Mesothelial cell of epicardium (in vitro differentiated cells): Measurements from ENCODE around the gene ATP8B4. TPM values are rescaled to one million over a fixed set of nuclear protein-coding genes. Genes with fewer than 3 reads are reported as not detected.

Source experiments
- DNase-seq, 2 experiments: peaks; one replicate each; pipeline ENCODE4 v3.0.0; 2021; ENCODE audit warnings: low spot score in 2 of 2; ENCODE audit not compliant: unreplicated experiment in 2 of 2
- H3K27ac Mint-ChIP-seq: 2 replicates; pipeline ENCODE4 v1.8.0; 2021; ENCODE audit warnings: mixed read lengths
- H3K27me3 Mint-ChIP-seq: 2 replicates; pipeline ENCODE4 v1.8.0; 2021; ENCODE audit warnings: low read depth, mixed read lengths
- H3K36me3 Mint-ChIP-seq: 2 replicates; pipeline ENCODE4 v1.8.0; 2021; ENCODE audit warnings: mixed read lengths
- H3K4me1 Mint-ChIP-seq: 2 replicates; pipeline ENCODE4 v1.8.0; 2021; ENCODE audit warnings: mixed read lengths
- H3K4me3 Mint-ChIP-seq: 2 replicates; pipeline ENCODE4 v1.8.0; 2021; ENCODE audit warnings: mild to moderate bottlenecking, moderate library complexity, mixed read lengths
- H3K9me3 Mint-ChIP-seq: 2 replicates; pipeline ENCODE4 v1.8.0; 2021; ENCODE audit warnings: mixed read lengths
- CTCF ChIP-seq: fragments of 200-600 bp; sonication (generic); IDR thresholded peaks from one replicate; pipeline ENCODE4 v1.5.0; 2021; ENCODE audit warnings: antibody characterized with exemption; ENCODE audit not compliant: unreplicated experiment
- total RNA-seq: library from RNA; stranded (reverse); gene quantifications from 3 replicates; pipeline ENCODE4 v1.2.1, GENCODE V29; 2021

Gene ATP8B4
- total RNA-seq, 1 donor from 2014 or later = 1.8 TPM

- no peak overlapping the region for H3K4me3 Mint-ChIP-seq
- H3K27me3 Mint-ChIP-seq = no peaks in the 10 kb centered on the region
- H3K4me1 Mint-ChIP-seq = peaks cover 36% of the 10 kb centered on the region
- no peak overlapping the region for H3K27ac Mint-ChIP-seq
- no peak for TF ChIP-seq CTCF
- H3K36me3 Mint-ChIP-seq = peaks cover 5% of the 10 kb centered on the region
- no peak for DNase-seq
- peaks cover 17% of the 10 kb centered on the region for H3K9me3 Mint-ChIP-seq
Measured at GRCh38 chr15:49832511-49832910, 286.5 kb downstream of the ATP8B4 start.

- H3K27me3 Mint-ChIP-seq = no peaks in the 10 kb centered on the region
- H3K36me3 Mint-ChIP-seq = peaks cover 3% of the 10 kb centered on the region
- peaks cover 15% of the 10 kb centered on the region for H3K9me3 Mint-ChIP-seq
- no peak for DNase-seq
- H3K4me3 Mint-ChIP-seq = no peak overlapping the region
- H3K4me1 Mint-ChIP-seq = peaks cover 48% of the 10 kb centered on the region
- TF ChIP-seq CTCF = no peak
- H3K27ac Mint-ChIP-seq = peak overlapping the region; percentile 87
Measured at GRCh38 chr15:49831206-49831965, 287.6 kb downstream of the ATP8B4 start.

GRCh38 chr15:49830391-49830790 is 288.6 kb downstream of the ATP8B4 start:
- peaks cover 7% of the 10 kb centered on the region for H3K9me3 Mint-ChIP-seq
- H3K4me3 Mint-ChIP-seq = no peak overlapping the region
- no peak for DNase-seq
- peak overlapping the region; percentile 61 for H3K27ac Mint-ChIP-seq
- no peaks in the 10 kb centered on the region for H3K36me3 Mint-ChIP-seq
- H3K27me3 Mint-ChIP-seq = no peaks in the 10 kb centered on the region
- peaks cover 50% of the 10 kb centered on the region for H3K4me1 Mint-ChIP-seq
- no peak for TF ChIP-seq CTCF

- peaks cover 49% of the 10 kb centered on the region for H3K4me1 Mint-ChIP-seq
- no peak for DNase-seq
- no peak overlapping the region for H3K4me3 Mint-ChIP-seq
- H3K36me3 Mint-ChIP-seq = no peaks in the 10 kb centered on the region
- H3K27ac Mint-ChIP-seq = peak overlapping the region; percentile 68
- no peaks in the 10 kb centered on the region for H3K27me3 Mint-ChIP-seq
- H3K9me3 Mint-ChIP-seq = peaks cover 11% of the 10 kb centered on the region
- TF ChIP-seq CTCF = no peak
Measured at GRCh38 chr15:49827311-49827710, 291.7 kb downstream of the ATP8B4 start.

- no peak overlapping the region for H3K4me3 Mint-ChIP-seq
- no peak overlapping the region for H3K27ac Mint-ChIP-seq
- H3K36me3 Mint-ChIP-seq = no peaks in the 10 kb centered on the region
- DNase-seq = no peak
- TF ChIP-seq CTCF = no peak
- no peaks in the 10 kb centered on the region for H3K27me3 Mint-ChIP-seq
- peaks cover 15% of the 10 kb centered on the region for H3K9me3 Mint-ChIP-seq
- peaks cover 43% of the 10 kb centered on the region for H3K4me1 Mint-ChIP-seq
Measured at GRCh38 chr15:49826640-49827234, 292.3 kb downstream of the ATP8B4 start.
